ENCODE data around the gene TP73. TPM values are rescaled to one million over a fixed set of nuclear protein-coding genes. Genes with fewer than 3 reads are reported as not detected.

Gene TP73
- total RNA-seq, 1 experiment from 2014 or later = 10.0 TPM

- intact Hi-C loops (cut with micrococcal nuclease; ENCODE audit: unreplicated experiment) = no loop called here
- no peaks in the 10 kb centered on the region for H3K27me3 ChIP-seq (replicated peaks; ENCODE audit: insufficient read depth, low read depth, low read length, poor library complexity)
- no peak overlapping the region for H3K27ac ChIP-seq (ENCODE audit: low read depth, low read length, poor library complexity, severe bottlenecking)
- H3K9me3 ChIP-seq (ENCODE audit: low read depth, low read length, poor library complexity, severe bottlenecking) = no peaks in the 10 kb centered on the region
- no TSS peak for BruUV-seq (replicated peaks)
- ChIA-PET CTCF (no interaction called here), POLR2A (ENCODE audit: low non-redundant PET) (no interaction called here)
- H3K36me3 ChIP-seq (ENCODE audit: insufficient read depth, low read length, poor library complexity, severe bottlenecking) = peaks cover 21% of the 10 kb centered on the region
- TF ChIP-seq EZH2 (IDR thresholded peaks at IDR 0.05; ENCODE audit: borderline replicate concordance, low read depth, low read length, poor library complexity, severe bottlenecking) = no peak
- peak; percentile 58 for TF ChIP-seq CTCF (conservative IDR thresholded peaks at IDR 0.05; ENCODE audit: low read depth, low read length)
- H3K4me3 ChIP-seq (ENCODE audit: low read depth, low read length, poor library complexity, severe bottlenecking) = no peak overlapping the region
- H3K4me1 ChIP-seq (ENCODE audit: insufficient read depth, low read length, poor library complexity, severe bottlenecking) = peaks cover 9% of the 10 kb centered on the region
- peak; percentile 52 for DNase-seq (ENCODE audit: low spot score)
Observed at GRCh38 chr1:3775490-3776230, 123.3 kb downstream of the TP73 start.

- TF ChIP-seq EZH2 (IDR thresholded peaks at IDR 0.05; ENCODE audit: borderline replicate concordance, low read depth, low read length, poor library complexity, severe bottlenecking) (no peak), CTCF (conservative IDR thresholded peaks at IDR 0.05; ENCODE audit: low read depth, low read length) (no peak)
- no peak overlapping the region for H3K4me3 ChIP-seq (ENCODE audit: low read depth, low read length, poor library complexity, severe bottlenecking)
- intact Hi-C loops (cut with micrococcal nuclease; ENCODE audit: unreplicated experiment) = no loop called here
- H3K9me3 ChIP-seq (ENCODE audit: low read depth, low read length, poor library complexity, severe bottlenecking) = no peaks in the 10 kb centered on the region
- POLR2A ChIA-PET (ENCODE audit: low non-redundant PET) = no interaction called here
- peaks cover 28% of the 10 kb centered on the region for H3K36me3 ChIP-seq (ENCODE audit: insufficient read depth, low read length, poor library complexity, severe bottlenecking)
- H3K4me1 ChIP-seq (ENCODE audit: insufficient read depth, low read length, poor library complexity, severe bottlenecking) = peaks cover 7% of the 10 kb centered on the region
- no peak overlapping the region for H3K27ac ChIP-seq (ENCODE audit: low read depth, low read length, poor library complexity, severe bottlenecking)
- CTCF ChIA-PET = no interaction called here
- no peaks in the 10 kb centered on the region for H3K27me3 ChIP-seq (replicated peaks; ENCODE audit: insufficient read depth, low read depth, low read length, poor library complexity)
- BruUV-seq (replicated peaks) = no TSS peak
- no peak for DNase-seq (ENCODE audit: low spot score)
Observed at GRCh38 chr1:3776231-3776961, 124.1 kb downstream of the TP73 start.

- CTCF ChIA-PET = no interaction called here
- H3K27ac ChIP-seq (ENCODE audit: low read depth, low read length, poor library complexity, severe bottlenecking) = no peak overlapping the region
- BruUV-seq (replicated peaks) = no TSS peak
- peaks cover under 1% of the 10 kb centered on the region for H3K4me1 ChIP-seq (ENCODE audit: insufficient read depth, low read length, poor library complexity, severe bottlenecking)
- H3K4me3 ChIP-seq (ENCODE audit: low read depth, low read length, poor library complexity, severe bottlenecking) = no peak overlapping the region
- peaks cover 35% of the 10 kb centered on the region for H3K36me3 ChIP-seq (ENCODE audit: insufficient read depth, low read length, poor library complexity, severe bottlenecking)
- no peak for DNase-seq (ENCODE audit: low spot score)
- no peak for TF ChIP-seq CTCF (conservative IDR thresholded peaks at IDR 0.05; ENCODE audit: low read depth, low read length)
- TF ChIP-seq EZH2 (IDR thresholded peaks at IDR 0.05; ENCODE audit: borderline replicate concordance, low read depth, low read length, poor library complexity, severe bottlenecking) = no peak
- H3K9me3 ChIP-seq (ENCODE audit: low read depth, low read length, poor library complexity, severe bottlenecking) = no peaks in the 10 kb centered on the region
- no peaks in the 10 kb centered on the region for H3K27me3 ChIP-seq (replicated peaks; ENCODE audit: insufficient read depth, low read depth, low read length, poor library complexity)
- intact Hi-C loops (cut with micrococcal nuclease; ENCODE audit: unreplicated experiment) = no loop called here
- POLR2A ChIA-PET (ENCODE audit: low non-redundant PET) = no interaction called here
Observed at GRCh38 chr1:3777078-3777547, 124.8 kb downstream of the TP73 start.

Measured in A673 (cell line).